ENCODE data around the gene SH3GL3.

Gene SH3GL3

GRCh38 chr15:83659417-83659812 lies 212.3 kb downstream of the SH3GL3 start:
- TF ChIP-seq CTCF (IDR thresholded peaks at IDR 0.05; ENCODE audit: insufficient read depth, low read length, poor library complexity, severe bottlenecking) = no peak
- TF ChIP-seq EZH2phosphoT487 (conservative IDR thresholded peaks at IDR 0.05; ENCODE audit: low read length) = no peak

GRCh38 chr15:83665480-83665879 lies 218.3 kb downstream of the SH3GL3 start:
- Histone ChIP-seq H3K27me3 (ENCODE audit: low read length) (no peaks in the 10 kb centered on the region), H3K9me3 (ENCODE audit: insufficient read depth, low read length) (no peaks in the 10 kb centered on the region), H3K27ac (ENCODE audit: low read depth, low read length) (no peak overlapping the region), H3K9ac (ENCODE audit: low read length) (no peak overlapping the region), H3K4me3 (ENCODE audit: insufficient read depth, low read length, poor library complexity, severe bottlenecking) (no peak overlapping the region), H3F3A (ENCODE audit: insufficient read depth) (no peaks in the 10 kb centered on the region), H3K79me2 (ENCODE audit: insufficient read depth, low read length) (no peaks in the 10 kb centered on the region), H4K20me1 (ENCODE audit: low read depth, low read length) (no peaks in the 10 kb centered on the region), H3K9me2 (replicated peaks; ENCODE audit: insufficient read depth, low read length) (no peaks in the 10 kb centered on the region), H2AFZ (ENCODE audit: low read depth, low read length, severe bottlenecking) (no peak overlapping the region), H3K36me3 (ENCODE audit: low read length) (no peaks in the 10 kb centered on the region), H3K4me2 (ENCODE audit: low read depth, low read length, poor library complexity, severe bottlenecking) (no peak overlapping the region)
- TF ChIP-seq EZH2phosphoT487 (conservative IDR thresholded peaks at IDR 0.05; ENCODE audit: low read length) (no peak), CTCF (IDR thresholded peaks at IDR 0.05; ENCODE audit: insufficient read depth, low read length, poor library complexity, severe bottlenecking) (no peak)

More at GRCh38 chr15:83659417-83659812, 212.3 kb downstream of the SH3GL3 start:
- H3K9me2 ChIP-seq (replicated peaks; ENCODE audit: insufficient read depth, low read length) = no peaks in the 10 kb centered on the region
- H3K27ac ChIP-seq (ENCODE audit: low read depth, low read length) = no peak overlapping the region
- H3K9ac ChIP-seq (ENCODE audit: low read length) = no peak overlapping the region
- H2AFZ ChIP-seq (ENCODE audit: low read depth, low read length, severe bottlenecking) = no peak overlapping the region
- H3K4me2 ChIP-seq (ENCODE audit: low read depth, low read length, poor library complexity, severe bottlenecking) = no peak overlapping the region
- no peaks in the 10 kb centered on the region for H4K20me1 ChIP-seq (ENCODE audit: low read depth, low read length)
- H3K27me3 ChIP-seq (ENCODE audit: low read length) = no peaks in the 10 kb centered on the region
- H3K9me3 ChIP-seq (ENCODE audit: insufficient read depth, low read length) = no peaks in the 10 kb centered on the region
- H3K36me3 ChIP-seq (ENCODE audit: low read length) = no peaks in the 10 kb centered on the region
- H3K79me2 ChIP-seq (ENCODE audit: insufficient read depth, low read length) = no peaks in the 10 kb centered on the region
- no peaks in the 10 kb centered on the region for H3F3A ChIP-seq (ENCODE audit: insufficient read depth)
- H3K4me3 ChIP-seq (ENCODE audit: insufficient read depth, low read length, poor library complexity, severe bottlenecking) = no peak overlapping the region

All from SU-DHL-6 (cell line).